Measurements from ENCODE around the gene GOLGA6L10. TPM values are rescaled to one million over a fixed set of nuclear protein-coding genes. Genes with fewer than 3 reads are reported as not detected.

The GOLGA6L10 gene
- total RNA-seq, 2 donors from 2014 or later: 1.4 to 1.8 TPM

DNA sequence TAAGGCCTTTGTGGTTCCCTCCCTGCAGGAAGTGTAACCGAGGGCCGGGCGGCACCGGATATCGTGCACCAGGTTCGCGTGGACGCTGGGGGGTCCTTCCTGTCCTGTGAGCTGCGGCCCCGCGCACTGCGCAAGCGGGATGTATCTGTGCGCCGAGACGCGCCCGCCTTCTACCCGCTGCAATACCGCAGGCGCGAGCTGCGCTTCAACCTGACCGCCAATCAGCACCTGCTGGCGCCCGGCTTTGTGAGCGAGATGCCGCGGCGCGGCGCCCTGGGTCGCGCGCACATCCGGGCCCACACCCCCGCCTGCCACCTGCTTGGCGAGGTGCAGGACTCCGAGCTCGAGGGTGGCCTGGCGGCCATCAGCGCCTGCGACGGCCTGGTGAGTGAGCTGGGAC lies 50.8 kb downstream of the GOLGA6L10 start:
- Histone ChIP-seq H3K4me3 (no peak overlapping the region), H3K4me1 (no peaks in the 10 kb centered on the region), H3K9ac (ENCODE audit: low read depth in 2 of 2, low read length in 2 of 2) (no peak overlapping the region), H3K36me3 (no peaks in the 10 kb centered on the region), H3K27ac (no peak overlapping the region), H3K27me3 (no peaks in the 10 kb centered on the region), H3K9me3 (no peaks in the 10 kb centered on the region)
- DNase-seq: no peak
- TF ChIP-seq, protein P1, sequence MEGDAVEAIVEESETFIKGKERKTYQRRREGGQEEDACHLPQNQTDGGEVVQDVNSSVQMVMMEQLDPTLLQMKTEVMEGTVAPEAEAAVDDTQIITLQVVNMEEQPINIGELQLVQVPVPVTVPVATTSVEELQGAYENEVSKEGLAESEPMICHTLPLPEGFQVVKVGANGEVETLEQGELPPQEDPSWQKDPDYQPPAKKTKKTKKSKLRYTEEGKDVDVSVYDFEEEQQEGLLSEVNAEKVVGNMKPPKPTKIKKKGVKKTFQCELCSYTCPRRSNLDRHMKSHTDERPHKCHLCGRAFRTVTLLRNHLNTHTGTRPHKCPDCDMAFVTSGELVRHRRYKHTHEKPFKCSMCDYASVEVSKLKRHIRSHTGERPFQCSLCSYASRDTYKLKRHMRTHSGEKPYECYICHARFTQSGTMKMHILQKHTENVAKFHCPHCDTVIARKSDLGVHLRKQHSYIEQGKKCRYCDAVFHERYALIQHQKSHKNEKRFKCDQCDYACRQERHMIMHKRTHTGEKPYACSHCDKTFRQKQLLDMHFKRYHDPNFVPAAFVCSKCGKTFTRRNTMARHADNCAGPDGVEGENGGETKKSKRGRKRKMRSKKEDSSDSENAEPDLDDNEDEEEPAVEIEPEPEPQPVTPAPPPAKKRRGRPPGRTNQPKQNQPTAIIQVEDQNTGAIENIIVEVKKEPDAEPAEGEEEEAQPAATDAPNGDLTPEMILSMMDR (IDR thresholded peaks at IDR 0.05): no peak
- intact Hi-C loops (cut with DNase I): no loop called here

DNA sequence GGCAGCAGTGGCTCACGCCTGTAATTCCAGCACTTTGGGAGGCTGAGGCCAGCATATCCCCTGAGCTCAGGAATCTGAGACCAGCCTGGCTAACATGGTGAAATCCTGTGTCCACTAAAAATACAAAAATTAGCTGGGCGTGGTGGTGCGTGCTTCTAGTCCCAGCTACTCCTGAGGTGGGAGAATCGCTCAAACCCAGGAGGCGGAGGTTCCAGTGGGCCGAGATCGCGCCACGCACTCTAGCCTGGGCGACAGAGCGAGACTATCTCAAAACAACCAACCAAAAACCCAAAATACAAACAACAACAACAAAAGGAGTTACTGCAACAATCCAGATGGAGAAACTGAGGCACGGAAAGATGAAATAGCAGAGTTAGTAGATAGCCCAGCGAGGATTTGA lies 51.2 kb downstream of the GOLGA6L10 start:
- H3K4me1 ChIP-seq: no peaks in the 10 kb centered on the region
- no peaks in the 10 kb centered on the region for H3K9me3 ChIP-seq
- H3K27ac ChIP-seq: no peak overlapping the region
- DNase-seq: no peak
- H3K36me3 ChIP-seq: no peaks in the 10 kb centered on the region
- H3K4me3 ChIP-seq: no peak overlapping the region
- H3K9ac ChIP-seq (ENCODE audit: low read depth in 2 of 2, low read length in 2 of 2): no peak overlapping the region
- intact Hi-C loops (cut with DNase I): no loop called here
- no peaks in the 10 kb centered on the region for H3K27me3 ChIP-seq
- TF ChIP-seq, protein P1 (IDR thresholded peaks at IDR 0.05): no peak

DNA sequence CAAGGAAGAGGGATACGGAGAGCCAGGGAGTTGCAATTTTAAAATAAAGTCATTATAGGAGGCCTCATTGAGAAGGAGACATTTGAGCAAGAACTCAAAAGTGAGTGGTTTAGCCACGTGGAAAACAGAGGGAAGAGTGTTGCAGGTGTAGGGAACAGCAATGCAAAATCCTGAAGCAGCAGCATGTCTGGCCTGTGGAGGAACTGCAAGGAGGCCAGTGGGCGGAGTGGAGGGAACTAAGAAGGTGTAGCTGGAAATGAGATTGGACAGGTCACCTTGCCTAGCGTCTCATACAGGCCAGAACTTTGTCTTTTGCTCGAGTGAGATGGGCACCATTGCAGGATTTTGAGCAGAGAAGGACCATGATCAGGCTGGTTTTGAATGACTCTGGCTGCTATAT lies 51.7 kb downstream of the GOLGA6L10 start:
- no peaks in the 10 kb centered on the region for H3K27me3 ChIP-seq
- no peaks in the 10 kb centered on the region for H3K9me3 ChIP-seq
- H3K27ac ChIP-seq: no peak overlapping the region
- intact Hi-C loops (cut with DNase I): no loop called here
- no peak for DNase-seq
- H3K9ac ChIP-seq (ENCODE audit: low read depth in 2 of 2, low read length in 2 of 2): no peak overlapping the region
- TF ChIP-seq, protein P1 (IDR thresholded peaks at IDR 0.05): no peak
- no peaks in the 10 kb centered on the region for H3K4me1 ChIP-seq
- no peak overlapping the region for H3K4me3 ChIP-seq
- no peaks in the 10 kb centered on the region for H3K36me3 ChIP-seq

DNA sequence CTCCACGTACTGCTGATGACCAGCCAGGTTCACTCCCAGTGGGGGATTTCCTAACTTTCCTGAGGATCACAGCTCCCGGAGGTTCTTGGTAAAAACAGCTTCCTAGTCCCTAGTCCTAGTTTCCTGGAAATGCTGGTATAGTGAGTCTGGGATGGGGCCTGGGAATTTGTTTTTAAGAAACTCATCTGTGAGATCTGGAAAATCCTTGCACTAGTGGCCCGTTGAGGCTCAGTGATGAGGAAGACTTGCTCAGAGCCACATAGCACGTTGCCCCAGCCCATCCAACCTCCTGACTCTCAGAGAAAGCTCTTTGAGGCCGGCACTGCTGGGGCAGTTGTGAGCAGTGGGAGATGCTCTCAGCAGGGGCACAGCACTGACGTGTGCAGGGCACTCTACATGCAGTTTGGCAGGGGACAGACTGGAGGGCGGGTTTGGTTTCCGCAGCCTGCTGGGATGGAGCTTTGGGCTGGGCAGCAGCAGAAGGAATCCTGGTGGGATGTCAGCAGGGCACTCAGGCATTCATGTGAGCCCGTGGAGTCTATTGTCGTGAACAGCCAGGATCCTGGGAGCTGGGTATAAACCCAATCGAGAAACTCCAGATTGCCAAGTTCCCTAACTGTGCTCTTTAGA lies 55.1 kb downstream of the GOLGA6L10 start:
- DNase-seq: no peak
- Histone ChIP-seq H3K9me3 (no peaks in the 10 kb centered on the region), H3K4me1 (no peaks in the 10 kb centered on the region), H3K9ac (ENCODE audit: low read depth in 2 of 2, low read length in 2 of 2) (no peak overlapping the region), H3K27ac (no peak overlapping the region), H3K4me3 (no peak overlapping the region), H3K36me3 (no peaks in the 10 kb centered on the region), H3K27me3 (no peaks in the 10 kb centered on the region)
- intact Hi-C loops (cut with DNase I): no loop called here
- TF ChIP-seq, protein P1 (IDR thresholded peaks at IDR 0.05): no peak

- H3K9me3 ChIP-seq: no peaks in the 10 kb centered on the region
- no peak overlapping the region for H3K27ac ChIP-seq
- DNase-seq: no peak
- H3K27me3 ChIP-seq: no peaks in the 10 kb centered on the region
- no peak overlapping the region for H3K9ac ChIP-seq (ENCODE audit: low read depth in 2 of 2, low read length in 2 of 2)
- intact Hi-C loops (cut with DNase I): no loop called here
- no peaks in the 10 kb centered on the region for H3K36me3 ChIP-seq
- no peaks in the 10 kb centered on the region for H3K4me1 ChIP-seq
- H3K4me3 ChIP-seq: no peak overlapping the region
- TF ChIP-seq, protein P1 (IDR thresholded peaks at IDR 0.05): no peak
Observed at GRCh38 chr15:82292271-82292670, 57.0 kb downstream of the GOLGA6L10 start.

Other genes with a start within 250 kb of the GOLGA6L10 start
- gene EFL1, start 86.7 kb downstream of the GOLGA6L10 start, total RNA-seq: 10 to 100 TPM; 27.4 to 38.9 TPM
- gene SAXO2, start 86.7 kb downstream of the GOLGA6L10 start, total RNA-seq: under 1 TPM; 0.67 to 0.93 TPM
- 1 to 10 TPM; 3.0 TPM for gene GOLGA6L9, start 80.3 kb upstream of the GOLGA6L10 start, total RNA-seq
- 1,000 to 10,000 TPM in 1 of 2 donors, 100 to 1,000 TPM in 1; 909 to 1,247 TPM for gene RPS17, start 191.0 kb upstream of the GOLGA6L10 start, total RNA-seq

All from colonic mucosa (tissue), 4 donors.